Measurements from ENCODE around the gene ANXA2.
"Not testable (repeated sequence)": the region's sequence is repeated elsewhere in the genome, so short reads cannot be mapped to it uniquely, and the experiment has no call there.

The ANXA2 gene

GRCh38 chr15:60411774-60412425 lies 14.1 kb upstream of the ANXA2 start:
- no peak for DNase-seq (ENCODE audit: low read depth, low spot score)

DNA sequence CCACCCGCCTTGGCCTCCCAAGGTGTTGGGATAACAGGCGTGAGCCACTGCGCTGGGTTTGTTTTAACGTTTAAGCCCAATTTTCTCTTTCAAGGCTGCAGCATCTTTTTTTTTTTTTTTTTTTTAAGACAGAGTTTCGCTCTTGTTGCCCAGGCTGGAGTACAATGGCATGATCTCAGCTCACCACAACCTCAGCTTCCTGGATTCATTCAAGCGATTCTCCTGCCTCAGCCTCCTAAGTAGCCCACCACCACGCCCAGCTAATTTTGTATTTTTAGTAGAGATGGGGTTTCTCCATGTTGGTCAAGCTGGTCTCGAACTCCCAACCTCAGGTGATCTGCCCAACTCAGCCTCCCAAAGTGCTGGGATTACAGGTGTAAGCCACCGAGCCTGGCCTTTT lies 12.6 kb upstream of the ANXA2 start:
- H3K27ac ChIP-seq: peak overlapping the region; percentile 100
- not testable (repeated sequence) for DNase-seq (ENCODE audit: low read depth, low spot score)

More at GRCh38 chr15:60411774-60412425, 14.1 kb upstream of the ANXA2 start:
- H3K27ac ChIP-seq: no peak overlapping the region

DNA sequence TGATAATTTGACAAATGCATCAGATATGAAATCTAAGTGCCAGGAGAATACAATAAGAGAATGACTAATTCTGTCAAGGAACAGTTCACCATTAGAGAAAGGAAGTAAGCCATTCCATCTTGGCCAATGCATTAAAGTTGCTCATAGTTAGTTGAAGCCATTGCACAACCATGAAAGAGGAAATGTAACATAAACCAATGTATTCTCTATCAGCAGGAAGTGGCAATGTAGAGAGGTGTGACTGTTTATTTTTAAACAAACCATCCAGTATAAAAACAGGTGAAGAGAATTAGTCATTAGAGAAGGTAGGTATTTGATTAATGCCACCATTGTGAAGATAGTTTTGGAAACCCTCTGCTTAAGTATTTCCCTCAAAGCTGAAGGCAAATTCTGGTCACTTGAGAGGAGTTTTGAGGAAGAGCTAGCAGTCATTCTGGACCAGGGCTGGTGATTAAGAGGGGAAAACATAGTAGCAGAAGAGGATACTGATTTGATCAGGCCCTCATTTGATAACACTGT lies 10.7 kb upstream of the ANXA2 start:
- peak; percentile 97 for DNase-seq (ENCODE audit: low read depth, low spot score)
- peak overlapping the region; percentile 100 for H3K27ac ChIP-seq

GRCh38 chr15:60407415-60407805 lies 9.6 kb upstream of the ANXA2 start:
- no peak for DNase-seq (ENCODE audit: low read depth, low spot score)
- H3K27ac ChIP-seq: peak overlapping the region; percentile 100

GRCh38 chr15:60406513-60407414 lies 9.0 kb upstream of the ANXA2 start:
- DNase-seq (ENCODE audit: low read depth, low spot score): no peak
- peak overlapping the region; percentile 100 for H3K27ac ChIP-seq

DNA sequence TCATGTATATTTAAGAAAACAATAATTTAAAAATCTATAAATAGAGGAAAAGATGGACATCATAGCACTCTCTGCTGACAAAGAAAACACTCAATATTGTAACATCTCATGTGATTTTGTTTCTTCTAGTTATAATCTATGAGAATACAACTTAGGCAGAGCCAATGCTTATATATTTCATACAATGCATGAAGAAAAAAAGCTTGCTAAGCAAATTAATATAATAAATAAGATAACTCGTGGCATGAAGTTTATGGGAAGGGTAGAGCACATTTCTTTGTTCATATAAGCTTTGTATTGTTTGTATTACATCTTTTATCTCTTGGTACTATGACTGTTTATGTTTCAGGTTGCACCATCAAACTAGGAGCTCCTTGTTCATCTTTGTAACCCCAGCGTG lies 7.6 kb upstream of the ANXA2 start:
- H3K27ac ChIP-seq: peak overlapping the region; percentile 100
- DNase-seq (ENCODE audit: low read depth, low spot score): no peak

GRCh38 chr15:60404351-60404750 lies 6.6 kb upstream of the ANXA2 start:
- not testable (repeated sequence) for DNase-seq (ENCODE audit: low read depth, low spot score); H3K27ac ChIP-seq

GRCh38 chr15:60400944-60401343 lies 3.2 kb upstream of the ANXA2 start:
- H3K27ac ChIP-seq: peak overlapping the region; percentile 100
- DNase-seq (ENCODE audit: low read depth, low spot score): no peak

GRCh38 chr15:60399931-60400330 lies 2.1 kb upstream of the ANXA2 start:
- no peak for DNase-seq (ENCODE audit: low read depth, low spot score)
- peak overlapping the region; percentile 100 for H3K27ac ChIP-seq

GRCh38 chr15:60399246-60399915 lies 1.6 kb upstream of the ANXA2 start:
- H3K27ac ChIP-seq: peak overlapping the region; percentile 100
- no peak for DNase-seq (ENCODE audit: low read depth, low spot score)

DNA sequence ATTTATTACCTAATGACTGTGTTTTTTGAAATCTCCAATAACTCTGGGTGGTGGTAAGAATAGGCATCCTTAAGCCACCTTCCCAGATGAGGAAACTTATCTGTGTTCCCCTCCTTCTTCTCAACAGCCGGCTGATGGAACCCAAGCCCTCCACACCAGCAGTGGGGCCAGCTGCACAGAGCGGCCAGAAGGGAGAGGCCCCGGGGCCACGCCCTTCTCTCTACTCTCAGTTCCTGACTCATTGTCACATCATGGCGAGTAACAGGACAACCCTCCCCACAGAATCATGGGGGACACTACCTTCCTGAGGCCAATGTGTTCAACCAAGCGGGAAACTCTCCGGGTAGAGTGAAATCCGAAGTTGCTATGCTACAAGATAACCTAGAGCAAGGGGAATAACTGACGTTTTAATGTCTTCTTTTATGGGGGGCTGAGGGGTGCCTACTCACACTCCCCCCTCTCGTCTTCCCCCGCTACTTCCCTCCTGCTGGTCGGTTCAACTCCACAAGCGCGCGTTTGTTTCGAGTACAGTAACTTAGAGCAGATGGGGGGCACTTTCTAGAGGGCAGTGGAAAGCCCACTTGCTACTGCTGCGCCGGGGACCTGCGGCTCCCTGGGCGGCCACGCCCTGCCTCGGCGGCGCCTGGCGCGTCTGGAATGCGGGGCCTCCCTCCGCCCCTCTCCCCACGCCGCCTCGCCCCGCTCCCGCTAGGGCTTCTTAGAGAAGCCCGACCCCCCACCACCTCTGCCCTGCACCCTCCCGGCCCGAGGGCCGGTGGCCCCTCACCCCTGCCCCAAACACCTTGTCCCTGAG lies 621 bp downstream of the ANXA2 start:
- no peak for DNase-seq (ENCODE audit: low read depth, low spot score)
- H3K27ac ChIP-seq: peak overlapping the region; percentile 100

- peak overlapping the region; percentile 100 for H3K27ac ChIP-seq
- DNase-seq (ENCODE audit: low read depth, low spot score): no peak
Observed at GRCh38 chr15:60396560-60396957, 1.2 kb downstream of the ANXA2 start.

- H3K27ac ChIP-seq: peak overlapping the region; percentile 100
- DNase-seq (ENCODE audit: low read depth, low spot score): no peak
Observed at GRCh38 chr15:60396100-60396499, 1.7 kb downstream of the ANXA2 start.

- no peak for DNase-seq (ENCODE audit: low read depth, low spot score)
- peak overlapping the region; percentile 100 for H3K27ac ChIP-seq
Observed at GRCh38 chr15:60395276-60396011, 2.3 kb downstream of the ANXA2 start.

DNA sequence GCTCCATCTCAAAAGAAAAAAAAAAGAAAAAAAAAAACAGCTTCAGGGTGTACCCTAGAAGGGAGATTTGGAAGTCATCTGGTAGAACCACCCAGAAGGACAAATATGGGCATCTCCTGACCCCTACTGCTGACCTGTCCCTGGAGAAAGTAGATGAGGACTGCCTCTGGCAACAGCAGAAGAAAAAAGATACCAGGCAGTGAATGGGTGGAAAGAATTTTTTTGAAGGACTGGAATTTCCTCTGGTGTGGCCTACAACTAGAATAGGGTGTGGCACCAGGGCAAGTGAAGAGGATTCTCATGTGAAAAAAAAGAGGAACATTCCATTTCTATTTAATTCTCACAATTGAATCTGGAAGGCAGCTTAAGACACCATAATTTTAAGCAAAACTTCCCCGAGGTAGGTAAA lies 3.1 kb downstream of the ANXA2 start:
- H3K27ac ChIP-seq: peak overlapping the region; percentile 100
- DNase-seq (ENCODE audit: low read depth, low spot score): no peak

DNA sequence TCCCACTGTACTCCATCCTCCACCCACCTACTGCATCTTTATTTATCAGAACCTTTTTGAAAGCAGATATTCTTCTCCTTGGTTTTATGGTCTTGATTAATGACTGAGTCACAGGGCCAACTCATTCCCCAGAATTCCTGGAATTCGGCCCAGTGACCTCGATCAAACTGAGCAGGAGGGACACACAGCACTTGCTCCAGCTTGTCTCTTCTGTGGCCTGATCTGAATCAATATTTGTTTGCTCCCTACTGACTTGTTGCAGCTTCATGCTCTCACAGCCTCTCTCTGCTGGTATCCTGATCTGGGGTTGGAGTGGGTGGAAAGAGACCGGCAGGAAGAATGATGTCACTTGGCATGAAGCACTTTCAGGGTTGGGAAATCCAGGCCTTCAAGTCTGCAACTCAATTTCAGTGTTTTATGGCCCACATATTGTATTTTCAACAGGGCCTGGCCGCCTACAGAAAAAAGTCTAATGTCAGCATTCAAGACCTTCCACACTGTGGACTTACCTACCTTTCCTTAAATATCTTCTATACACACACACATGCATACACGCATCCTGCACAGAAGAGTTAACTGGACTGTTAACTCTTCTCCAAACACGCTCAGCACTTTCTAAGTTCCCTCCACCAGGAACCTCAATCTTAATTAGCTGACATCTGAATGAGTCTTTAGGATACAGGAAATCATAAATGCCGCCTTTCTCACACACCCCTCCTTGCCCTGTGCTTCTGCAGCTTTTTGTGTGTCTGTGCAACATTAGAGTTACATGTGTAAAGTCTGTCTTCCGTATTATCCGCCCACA lies 4.6 kb downstream of the ANXA2 start:
- DNase-seq (ENCODE audit: low read depth, low spot score): peak; percentile 98

DNA sequence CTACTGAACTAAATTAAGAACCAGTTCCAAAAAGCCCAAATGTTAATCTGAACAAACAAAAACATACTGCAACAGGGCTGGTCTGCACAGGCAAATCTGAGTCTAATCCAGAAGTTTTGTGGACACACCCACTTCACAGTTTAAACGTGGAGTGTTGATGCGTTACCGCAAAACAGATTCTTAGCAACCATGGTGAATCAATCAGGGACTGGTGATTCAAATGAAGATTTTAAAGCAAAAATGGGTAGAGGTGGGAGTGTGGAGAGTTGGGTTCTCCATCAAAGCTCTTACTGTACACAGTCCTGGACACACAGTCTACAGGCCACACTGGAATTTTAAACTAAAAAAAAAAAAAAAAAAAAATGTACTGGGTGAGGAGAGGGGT lies 5.2 kb downstream of the ANXA2 start:
- no peak for DNase-seq (ENCODE audit: low read depth, low spot score)
- H3K27ac ChIP-seq: peak overlapping the region; percentile 100

More for the DNA sequence above, 4.6 kb downstream of the ANXA2 start:
- H3K27ac ChIP-seq: peak overlapping the region; percentile 100

DNA sequence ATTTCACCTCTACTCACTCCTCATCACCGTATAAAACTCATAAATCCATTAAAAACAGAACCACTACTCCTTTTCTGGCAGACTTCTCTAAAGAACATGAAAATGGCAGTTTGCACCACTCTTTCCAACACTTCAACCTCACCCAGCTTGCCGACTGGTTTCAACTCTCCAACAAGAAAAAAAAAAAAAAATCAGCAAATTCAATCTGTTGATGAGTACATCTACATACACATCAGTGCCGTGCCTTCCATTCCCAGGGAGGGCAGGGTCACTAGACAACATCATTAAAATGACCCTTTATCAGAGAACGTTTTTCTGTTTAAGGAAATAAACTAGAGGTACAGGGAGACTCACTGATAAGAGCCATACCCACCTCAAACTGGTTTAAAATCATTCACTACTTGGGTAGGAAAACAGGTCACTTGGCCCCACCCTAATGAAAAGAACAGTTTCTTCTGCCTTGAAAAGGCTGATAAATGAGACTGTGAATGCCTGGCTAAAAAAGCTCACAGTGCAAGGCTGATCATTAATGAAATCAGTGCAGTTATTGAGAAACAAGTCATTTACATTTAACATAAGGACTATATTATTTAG lies 6.0 kb downstream of the ANXA2 start:
- H3K27ac ChIP-seq: peak overlapping the region; percentile 100
- DNase-seq (ENCODE audit: low read depth, low spot score): no peak

All from epithelial cell of prostate (primary cell).